NCI-H460 (cell line): ENCODE measurements around the gene ZNF536. TPM values are rescaled to one million over a fixed set of nuclear protein-coding genes. Genes with fewer than 3 reads are reported as not detected.

Source experiments
- DNase-seq: peaks from one replicate; pipeline ENCODE4 v3.0.0-alpha.2; 2016; ENCODE audit warnings: low read depth; ENCODE audit errors: extremely low read depth
- total RNA-seq: library from RNA; depleted of rRNA; stranded (reverse); fragments of >200 nt; shearing (Covaris generic); gene quantifications from 2 replicates; pipeline ENCODE4 v1.2.3, GENCODE V29; 2014

The ZNF536 gene
- total RNA-seq, 1 experiment from 2014 or later, result not detected

DNA sequence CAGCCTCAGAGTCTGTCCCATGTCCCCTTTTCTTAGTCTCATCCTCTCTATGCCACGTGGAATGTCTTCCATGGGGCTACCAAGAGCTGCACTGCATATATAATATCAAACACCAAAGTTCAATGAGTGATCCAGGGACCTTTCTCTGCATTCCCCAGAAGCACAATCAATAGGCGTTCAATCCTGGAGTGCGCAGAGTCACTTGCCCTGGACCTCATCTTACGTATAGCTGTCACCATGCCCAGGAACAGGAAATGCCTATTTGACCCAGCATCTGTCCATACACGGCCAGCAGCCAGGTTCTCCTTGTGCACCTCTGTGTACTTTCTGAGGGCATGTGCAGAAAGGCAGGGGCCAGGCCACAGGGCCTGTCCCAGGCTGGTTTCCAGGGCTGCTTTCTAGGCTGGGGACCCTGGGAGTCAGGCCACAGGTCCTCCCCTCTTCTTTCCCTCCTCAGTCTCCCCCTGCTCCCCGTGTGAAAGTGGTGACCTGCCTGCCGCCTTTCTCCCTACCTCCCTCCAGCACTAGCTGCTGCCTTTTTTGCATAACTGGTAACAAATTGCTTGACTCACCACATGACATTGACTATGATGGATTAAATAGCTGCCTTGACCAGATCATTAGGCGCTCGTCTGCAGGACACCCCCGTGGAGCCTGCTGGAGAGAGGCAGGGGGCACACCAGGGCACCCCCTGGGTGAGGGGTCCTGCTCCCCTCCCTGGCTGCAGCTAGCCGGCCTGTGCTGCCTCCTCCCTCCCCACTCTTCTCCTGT lies 222.0 kb downstream of the ZNF536 start:
- DNase-seq, result no peak

DNA sequence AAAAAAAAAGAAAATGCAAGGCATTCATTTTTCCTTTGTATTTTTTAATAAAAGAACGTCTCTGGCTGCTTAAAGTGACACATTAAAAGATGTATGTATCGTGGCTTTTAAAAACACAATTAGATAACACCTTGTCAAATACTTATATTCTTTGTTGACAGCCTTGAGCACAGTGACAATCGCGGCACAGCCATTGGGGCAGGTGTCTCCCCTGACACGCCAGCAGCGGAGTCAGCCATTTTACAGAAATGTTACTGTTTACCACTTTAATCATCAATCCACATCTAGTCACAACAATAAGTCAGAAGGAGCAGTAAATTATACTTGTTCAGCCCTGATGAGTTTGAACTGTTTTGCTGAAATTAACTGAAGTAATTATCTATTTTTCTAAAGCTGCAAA lies 224.1 kb downstream of the ZNF536 start:
- no peak for DNase-seq

DNA sequence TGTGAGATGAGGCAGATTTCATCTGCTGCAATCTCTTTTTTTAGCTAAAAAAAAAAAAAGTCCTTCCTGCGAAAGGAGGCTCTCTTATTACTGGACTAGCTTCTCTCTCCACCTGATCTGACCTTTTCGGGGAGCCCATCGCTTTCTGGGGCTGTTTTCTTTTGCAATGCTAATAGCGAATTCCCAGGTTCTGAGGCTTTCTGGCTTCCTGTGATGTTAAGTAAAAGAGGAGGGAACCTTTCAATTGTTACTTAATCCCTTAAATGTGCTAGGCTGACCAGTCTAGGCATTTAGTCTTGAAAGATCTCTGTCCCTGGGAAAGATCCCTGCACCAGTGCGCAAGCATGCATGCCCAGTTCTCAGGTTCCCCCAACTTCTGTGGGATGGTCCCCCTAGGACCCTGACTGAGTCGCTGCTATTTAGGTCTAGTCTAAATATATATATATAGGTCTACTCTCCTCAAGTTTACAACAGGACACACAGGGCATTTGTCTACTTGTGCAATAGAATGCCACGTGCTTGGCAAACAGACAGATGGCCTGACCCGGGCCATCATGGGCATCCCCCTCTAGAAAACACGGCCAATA lies 224.7 kb downstream of the ZNF536 start:
- DNase-seq, result no peak

DNA sequence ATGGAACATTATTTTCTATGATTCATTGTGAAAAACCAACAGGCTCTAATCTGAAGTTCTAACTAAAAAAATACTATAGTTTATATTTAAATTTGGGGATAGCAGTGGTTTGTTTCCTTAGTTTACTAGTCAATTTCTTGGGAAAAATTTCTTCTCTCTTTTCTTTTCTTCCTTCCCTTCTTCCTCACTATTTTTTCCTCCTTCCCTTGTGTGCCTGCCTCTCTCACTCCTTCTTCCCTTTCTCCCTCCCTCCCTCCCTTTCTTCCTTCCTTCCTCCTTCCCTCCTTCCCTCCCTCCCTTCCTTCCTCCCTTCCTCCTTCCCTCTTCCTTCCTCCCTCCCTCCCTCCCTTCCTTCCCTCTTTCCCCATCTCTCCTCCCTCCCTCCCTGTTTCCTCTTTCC lies 226.5 kb downstream of the ZNF536 start:
- no peak for DNase-seq

DNA sequence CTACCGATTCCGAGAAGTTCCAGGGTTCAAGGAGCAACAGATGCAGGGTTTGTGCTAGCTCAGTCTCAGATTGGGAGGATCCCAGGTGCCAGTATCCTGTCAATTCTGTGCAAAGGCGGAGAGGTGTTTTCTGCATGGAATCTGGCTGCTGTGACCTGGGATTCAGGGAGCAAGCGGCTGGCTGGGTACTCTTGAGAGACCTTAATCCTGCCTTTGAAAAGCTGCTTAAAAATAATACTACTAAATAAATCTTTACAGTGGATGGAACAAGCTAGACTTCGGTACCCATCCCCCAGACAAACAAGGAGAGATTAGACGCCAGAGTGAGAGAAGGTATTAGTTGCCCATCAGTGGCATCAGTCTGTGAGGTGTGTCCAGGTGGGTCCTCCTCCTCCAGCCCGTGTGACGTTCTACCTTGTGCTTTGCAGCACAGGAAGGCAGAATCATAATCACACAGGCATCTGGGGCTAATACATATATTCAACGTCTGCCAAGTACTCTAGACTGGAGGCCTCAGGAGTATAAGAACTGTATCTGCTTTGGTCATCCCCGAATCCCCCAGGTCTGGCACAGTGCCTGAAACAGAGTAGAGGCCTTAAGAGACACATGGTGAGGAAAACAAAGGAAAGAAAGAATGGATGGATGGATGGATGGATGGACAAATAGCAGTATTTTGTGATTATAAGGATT lies 230.6 kb downstream of the ZNF536 start:
- no peak for DNase-seq

DNA sequence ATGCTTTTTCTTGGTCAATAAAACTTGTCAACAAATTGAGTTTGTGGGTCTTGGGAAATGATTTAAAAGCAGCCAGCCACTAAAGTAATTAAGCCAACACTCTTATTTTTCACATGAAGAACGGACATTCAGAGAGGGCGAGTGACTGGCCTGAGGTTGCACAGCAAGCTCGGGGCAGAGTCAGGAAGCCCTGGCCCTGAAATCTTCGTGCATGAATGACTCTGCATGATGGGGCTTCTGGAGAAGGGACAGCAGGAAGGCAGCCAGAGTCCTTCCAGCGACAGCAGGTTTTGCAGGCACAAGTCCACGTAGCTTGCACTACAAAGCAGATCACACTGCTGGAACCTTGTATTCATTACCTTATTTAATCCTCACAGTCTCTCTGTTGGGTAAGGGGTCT lies 232.5 kb downstream of the ZNF536 start:
- DNase-seq, result no peak

DNA sequence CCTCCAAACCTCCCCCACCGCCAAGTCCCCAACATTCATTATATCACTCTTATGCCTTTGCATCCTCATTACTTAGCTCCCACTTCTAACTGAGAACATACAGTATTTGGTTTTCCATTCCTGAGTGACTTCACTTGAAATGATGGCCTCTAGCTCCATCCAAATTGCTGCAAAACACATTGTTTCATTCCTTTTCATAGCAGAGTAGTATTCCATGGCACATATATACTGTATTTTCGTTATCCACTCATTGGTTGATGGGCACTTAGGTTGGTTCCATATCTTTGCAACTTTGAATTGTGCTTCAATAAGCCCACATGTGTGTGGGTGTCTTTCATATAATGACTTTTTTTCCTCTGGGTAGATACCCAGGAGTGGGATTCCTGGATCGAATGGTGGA lies 233.1 kb downstream of the ZNF536 start:
- no peak for DNase-seq

DNA sequence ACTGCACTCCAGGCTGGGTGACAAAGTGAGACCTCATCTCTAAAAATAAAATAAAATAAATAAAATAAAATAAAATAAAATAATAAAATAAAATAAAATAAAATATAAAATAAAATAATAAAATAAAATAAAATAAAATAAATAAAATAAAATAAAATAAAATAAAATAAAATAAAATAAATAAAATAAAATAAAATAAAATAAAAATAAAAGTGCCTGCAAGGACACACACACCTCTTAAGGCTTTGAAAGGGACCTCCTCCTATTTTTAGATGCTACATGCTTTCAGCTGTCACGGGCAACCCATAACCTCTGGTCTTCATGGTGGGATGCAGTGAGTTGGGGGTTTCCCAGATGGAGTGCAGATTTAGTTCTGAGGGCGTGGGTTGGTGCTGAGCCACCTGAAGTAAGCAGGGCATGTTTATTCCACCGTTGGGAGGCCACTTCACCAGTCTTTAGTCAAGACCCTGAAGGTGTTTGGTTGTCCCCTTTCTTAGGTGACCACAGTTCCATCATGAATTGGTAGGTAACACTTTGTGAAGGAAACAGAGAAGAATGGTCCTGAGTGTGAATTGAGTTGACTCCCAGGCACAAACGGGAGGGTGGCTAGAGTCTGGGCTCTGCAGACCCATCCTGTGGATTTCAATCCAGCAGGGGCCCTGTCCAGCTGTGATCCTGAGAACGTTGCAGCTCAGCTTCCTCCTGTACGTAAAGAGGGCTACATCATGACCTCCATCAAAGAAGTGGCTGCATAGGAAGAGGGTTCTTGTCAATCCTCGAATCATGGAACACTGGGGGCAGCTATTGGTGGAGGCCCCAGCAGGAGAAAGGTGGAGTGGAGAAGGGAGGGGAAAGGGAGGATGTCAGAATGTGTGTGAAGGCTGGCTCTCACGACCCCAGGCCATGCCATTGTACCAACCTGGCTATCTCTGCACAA lies 234.2 kb downstream of the ZNF536 start:
- no peak for DNase-seq
